Lower leg skin (tissue), 3 donors: ENCODE measurements around the gene GXYLT1.

Experiments
- POLR2A ChIP-seq, 2 donors: fragments of 450-650 bp; IDR thresholded peaks; one replicate each; pipeline ENCODE4 v1.6.1; 2016 to 2017; ENCODE audit warnings: antibody characterized with exemption in 2 of 2, mild to moderate bottlenecking in 1 of 2, moderate library complexity in 1 of 2
- TF ChIP-seq, protein P1 (sequence below), 3 donors: fragments of 450-650 bp; IDR thresholded peaks; one replicate each; pipeline ENCODE4 v1.5.1; 2016; ENCODE audit warnings: antibody characterized with exemption in 3 of 3, mild to moderate bottlenecking in 3 of 3, moderate library complexity in 2 of 3

DNA sequence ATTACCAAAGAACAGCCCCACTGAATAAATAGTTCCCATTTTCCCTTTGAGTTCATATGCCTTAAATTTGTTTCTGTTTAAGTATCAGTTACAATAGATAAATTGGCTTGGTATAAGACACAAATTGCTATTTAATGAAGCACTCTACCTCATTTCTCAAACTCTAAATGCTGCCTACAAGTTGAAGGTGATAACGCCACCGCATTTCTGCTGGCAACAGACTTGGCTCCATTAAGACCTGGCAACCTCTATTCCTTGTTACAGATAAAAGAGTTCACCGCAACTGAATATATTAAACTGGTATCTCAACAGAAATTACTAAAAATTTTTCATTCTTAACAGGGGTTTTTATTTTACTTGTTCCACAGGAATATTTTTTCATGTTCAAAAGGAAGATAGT lies 35.6 kb downstream of the GXYLT1 start:
- TF ChIP-seq, protein P1, sequence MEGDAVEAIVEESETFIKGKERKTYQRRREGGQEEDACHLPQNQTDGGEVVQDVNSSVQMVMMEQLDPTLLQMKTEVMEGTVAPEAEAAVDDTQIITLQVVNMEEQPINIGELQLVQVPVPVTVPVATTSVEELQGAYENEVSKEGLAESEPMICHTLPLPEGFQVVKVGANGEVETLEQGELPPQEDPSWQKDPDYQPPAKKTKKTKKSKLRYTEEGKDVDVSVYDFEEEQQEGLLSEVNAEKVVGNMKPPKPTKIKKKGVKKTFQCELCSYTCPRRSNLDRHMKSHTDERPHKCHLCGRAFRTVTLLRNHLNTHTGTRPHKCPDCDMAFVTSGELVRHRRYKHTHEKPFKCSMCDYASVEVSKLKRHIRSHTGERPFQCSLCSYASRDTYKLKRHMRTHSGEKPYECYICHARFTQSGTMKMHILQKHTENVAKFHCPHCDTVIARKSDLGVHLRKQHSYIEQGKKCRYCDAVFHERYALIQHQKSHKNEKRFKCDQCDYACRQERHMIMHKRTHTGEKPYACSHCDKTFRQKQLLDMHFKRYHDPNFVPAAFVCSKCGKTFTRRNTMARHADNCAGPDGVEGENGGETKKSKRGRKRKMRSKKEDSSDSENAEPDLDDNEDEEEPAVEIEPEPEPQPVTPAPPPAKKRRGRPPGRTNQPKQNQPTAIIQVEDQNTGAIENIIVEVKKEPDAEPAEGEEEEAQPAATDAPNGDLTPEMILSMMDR (IDR thresholded peaks at IDR 0.05), result no peak
- no peak for TF ChIP-seq POLR2A (IDR thresholded peaks at IDR 0.05)
